Measurements from ENCODE around the gene IFT88.
A peak's percentile ranks its signal among the peaks of the same experiment; 100 is the strongest.

Gene IFT88

GRCh38 chr13:20711301-20712044 is 144.5 kb downstream of the IFT88 start:
- H3K27ac ChIP-seq (ENCODE audit: insufficient read depth, low read depth, low read length, poor library complexity, severe bottlenecking), result no peak overlapping the region
- no peak overlapping the region for H3K4me3 ChIP-seq (ENCODE audit: insufficient read depth, low read depth, low read length)
- no peaks in the 10 kb centered on the region for H3K36me3 ChIP-seq (ENCODE audit: control insufficient read depth, insufficient read depth, low read length)
- no peaks in the 10 kb centered on the region for H3K27me3 ChIP-seq (ENCODE audit: control insufficient read depth, insufficient read depth, low read length, poor library complexity, severe bottlenecking)
- H3K9me3 ChIP-seq (ENCODE audit: control insufficient read depth, low read length), result no peaks in the 10 kb centered on the region
- WGBS, 2 experiments, result 84 to 86% methylated on average over 13 of the region's 13 CpGs
- peaks cover 10% of the 10 kb centered on the region for H3K4me1 ChIP-seq (ENCODE audit: control insufficient read depth, insufficient read depth, low read length)

GRCh38 chr13:20713014-20713376 is 146.0 kb downstream of the IFT88 start:
- Histone ChIP-seq H3K9me3 (ENCODE audit: control insufficient read depth, low read length) (no peaks in the 10 kb centered on the region), H3K4me3 (ENCODE audit: insufficient read depth, low read depth, low read length) (no peak overlapping the region), H3K4me1 (ENCODE audit: control insufficient read depth, insufficient read depth, low read length) (peaks cover 22% of the 10 kb centered on the region), H3K27ac (ENCODE audit: insufficient read depth, low read depth, low read length, poor library complexity, severe bottlenecking) (no peak overlapping the region), H3K27me3 (ENCODE audit: control insufficient read depth, insufficient read depth, low read length, poor library complexity, severe bottlenecking) (no peaks in the 10 kb centered on the region), H3K36me3 (ENCODE audit: control insufficient read depth, insufficient read depth, low read length) (no peaks in the 10 kb centered on the region)
- WGBS, 2 experiments, result 47 to 52% methylated on average over 11 of the region's 11 CpGs

- H3K4me1 ChIP-seq (ENCODE audit: control insufficient read depth, insufficient read depth, low read length), result peaks cover 22% of the 10 kb centered on the region
- H3K36me3 ChIP-seq (ENCODE audit: control insufficient read depth, insufficient read depth, low read length), result no peaks in the 10 kb centered on the region
- H3K9me3 ChIP-seq (ENCODE audit: control insufficient read depth, low read length), result no peaks in the 10 kb centered on the region
- H3K27me3 ChIP-seq (ENCODE audit: control insufficient read depth, insufficient read depth, low read length, poor library complexity, severe bottlenecking), result no peaks in the 10 kb centered on the region
- no peak overlapping the region for H3K27ac ChIP-seq (ENCODE audit: insufficient read depth, low read depth, low read length, poor library complexity, severe bottlenecking)
- WGBS, 2 experiments, result 88 to 89% methylated on average over 11 of the region's 11 CpGs
- H3K4me3 ChIP-seq (ENCODE audit: insufficient read depth, low read depth, low read length), result no peak overlapping the region
Observed at GRCh38 chr13:20713751-20714150, 146.8 kb downstream of the IFT88 start.

DNA sequence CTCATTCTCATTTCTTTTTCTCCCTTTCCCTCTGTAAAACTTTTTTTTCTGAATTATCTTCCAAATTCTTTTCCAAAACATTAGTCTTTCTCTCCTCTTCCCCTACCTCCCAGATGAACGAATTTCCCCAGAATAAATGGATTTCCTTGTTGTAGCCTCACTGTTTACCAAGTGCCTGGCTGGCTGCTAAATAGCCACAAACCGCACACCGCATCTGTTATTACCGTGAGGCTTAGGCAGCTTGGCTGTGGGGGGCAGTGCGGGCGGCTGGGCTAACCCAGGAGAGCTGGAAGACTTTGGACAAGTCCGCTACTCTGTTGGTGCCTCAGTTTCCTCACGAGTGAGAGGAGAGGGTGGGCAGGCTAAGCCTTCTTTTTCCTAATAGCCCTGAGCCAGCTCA is 147.2 kb downstream of the IFT88 start:
- Histone ChIP-seq H3K4me3 (ENCODE audit: insufficient read depth, low read depth, low read length) (no peak overlapping the region), H3K36me3 (ENCODE audit: control insufficient read depth, insufficient read depth, low read length) (no peaks in the 10 kb centered on the region), H3K27me3 (ENCODE audit: control insufficient read depth, insufficient read depth, low read length, poor library complexity, severe bottlenecking) (no peaks in the 10 kb centered on the region), H3K4me1 (ENCODE audit: control insufficient read depth, insufficient read depth, low read length) (peaks cover 22% of the 10 kb centered on the region), H3K9me3 (ENCODE audit: control insufficient read depth, low read length) (no peaks in the 10 kb centered on the region), H3K27ac (ENCODE audit: insufficient read depth, low read depth, low read length, poor library complexity, severe bottlenecking) (no peak overlapping the region)
- WGBS, 2 experiments, result 89 to 93% methylated on average over 8 of the region's 8 CpGs

- Histone ChIP-seq H3K4me3 (ENCODE audit: insufficient read depth, low read depth, low read length) (no peak overlapping the region), H3K36me3 (ENCODE audit: control insufficient read depth, insufficient read depth, low read length) (no peaks in the 10 kb centered on the region), H3K4me1 (ENCODE audit: control insufficient read depth, insufficient read depth, low read length) (peaks cover 22% of the 10 kb centered on the region), H3K9me3 (ENCODE audit: control insufficient read depth, low read length) (no peaks in the 10 kb centered on the region), H3K27ac (ENCODE audit: insufficient read depth, low read depth, low read length, poor library complexity, severe bottlenecking) (no peak overlapping the region), H3K27me3 (ENCODE audit: control insufficient read depth, insufficient read depth, low read length, poor library complexity, severe bottlenecking) (peaks cover 2% of the 10 kb centered on the region)
- 88 to 94% methylated on average over 6 to 9 of the region's 9 CpGs for WGBS, 2 experiments
Observed at GRCh38 chr13:20714563-20715329, 147.8 kb downstream of the IFT88 start.

DNA sequence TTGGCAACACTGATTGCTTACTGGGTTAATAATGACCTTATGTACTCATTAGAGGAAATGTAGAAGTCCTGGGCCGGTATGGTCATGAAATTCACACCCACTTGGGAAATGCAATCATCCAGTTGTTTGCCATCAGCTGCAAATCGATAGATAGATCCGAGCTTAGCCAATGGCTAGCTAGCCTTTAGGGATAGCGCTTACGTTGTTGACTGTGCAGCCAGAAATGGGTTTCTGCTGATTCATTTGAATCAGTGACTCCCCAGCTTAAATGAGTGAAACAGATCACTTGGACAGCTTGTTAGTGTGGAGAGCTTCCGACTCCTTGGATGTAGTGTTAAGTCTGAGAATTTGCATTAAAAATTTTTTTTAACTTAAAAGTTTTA is 148.4 kb downstream of the IFT88 start:
- H3K9me3 ChIP-seq (ENCODE audit: control insufficient read depth, low read length), result no peaks in the 10 kb centered on the region
- 95 to 97% methylated on average over 5 of the region's 6 CpGs for WGBS, 2 experiments
- H3K36me3 ChIP-seq (ENCODE audit: control insufficient read depth, insufficient read depth, low read length), result no peaks in the 10 kb centered on the region
- H3K27ac ChIP-seq (ENCODE audit: insufficient read depth, low read depth, low read length, poor library complexity, severe bottlenecking), result no peak overlapping the region
- H3K4me1 ChIP-seq (ENCODE audit: control insufficient read depth, insufficient read depth, low read length), result peaks cover 22% of the 10 kb centered on the region
- H3K4me3 ChIP-seq (ENCODE audit: insufficient read depth, low read depth, low read length), result no peak overlapping the region
- H3K27me3 ChIP-seq (ENCODE audit: control insufficient read depth, insufficient read depth, low read length, poor library complexity, severe bottlenecking), result peaks cover 8% of the 10 kb centered on the region

- Histone ChIP-seq H3K4me1 (ENCODE audit: control insufficient read depth, insufficient read depth, low read length) (peaks cover 22% of the 10 kb centered on the region), H3K27me3 (ENCODE audit: control insufficient read depth, insufficient read depth, low read length, poor library complexity, severe bottlenecking) (peaks cover 24% of the 10 kb centered on the region), H3K9me3 (ENCODE audit: control insufficient read depth, low read length) (no peaks in the 10 kb centered on the region), H3K27ac (ENCODE audit: insufficient read depth, low read depth, low read length, poor library complexity, severe bottlenecking) (peak overlapping the region; percentile 64), H3K4me3 (ENCODE audit: insufficient read depth, low read depth, low read length) (no peak overlapping the region), H3K36me3 (ENCODE audit: control insufficient read depth, insufficient read depth, low read length) (no peaks in the 10 kb centered on the region)
- 15% methylated on average over 15 of the region's 15 CpGs for WGBS, 2 experiments
Observed at GRCh38 chr13:20716951-20717350, 150.0 kb downstream of the IFT88 start.

GRCh38 chr13:20717581-20718542 is 150.9 kb downstream of the IFT88 start:
- Histone ChIP-seq H3K4me1 (ENCODE audit: control insufficient read depth, insufficient read depth, low read length) (peaks cover 22% of the 10 kb centered on the region), H3K9me3 (ENCODE audit: control insufficient read depth, low read length) (no peaks in the 10 kb centered on the region), H3K27ac (ENCODE audit: insufficient read depth, low read depth, low read length, poor library complexity, severe bottlenecking) (peak overlapping the region; percentile 64), H3K4me3 (ENCODE audit: insufficient read depth, low read depth, low read length) (no peak overlapping the region), H3K27me3 (ENCODE audit: control insufficient read depth, insufficient read depth, low read length, poor library complexity, severe bottlenecking) (peaks cover 32% of the 10 kb centered on the region), H3K36me3 (ENCODE audit: control insufficient read depth, insufficient read depth, low read length) (no peaks in the 10 kb centered on the region)
- WGBS, 2 experiments, result 89 to 90% methylated on average over 44 of the region's 44 CpGs

DNA sequence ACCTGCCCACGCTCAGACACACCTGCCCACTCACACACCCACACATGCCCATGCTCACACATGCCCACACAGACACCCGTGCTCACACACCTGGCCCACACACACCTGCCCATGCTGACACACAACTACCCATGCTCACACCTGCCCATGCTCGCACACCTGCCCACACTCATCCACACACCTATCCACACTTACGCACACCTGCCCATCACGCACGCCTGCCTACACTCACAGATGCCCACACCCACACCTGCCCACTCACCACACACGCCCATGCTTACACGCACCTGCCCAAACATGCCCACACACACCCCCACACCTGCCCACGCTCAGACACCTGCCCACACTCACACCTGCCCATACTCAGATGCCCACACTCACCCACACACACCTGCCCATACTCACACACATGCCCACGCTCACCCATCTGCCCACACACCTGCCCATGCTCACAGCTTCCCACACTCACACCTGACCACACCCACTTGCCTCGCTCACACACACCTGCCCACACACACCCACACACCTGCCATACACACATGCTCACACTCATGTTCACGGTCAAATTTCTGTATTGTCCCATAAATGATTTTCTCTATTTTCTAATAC is 152.1 kb downstream of the IFT88 start:
- Histone ChIP-seq H3K27me3 (ENCODE audit: control insufficient read depth, insufficient read depth, low read length, poor library complexity, severe bottlenecking) (peaks cover 32% of the 10 kb centered on the region), H3K27ac (ENCODE audit: insufficient read depth, low read depth, low read length, poor library complexity, severe bottlenecking) (no peak overlapping the region), H3K4me1 (ENCODE audit: control insufficient read depth, insufficient read depth, low read length) (peaks cover 15% of the 10 kb centered on the region), H3K36me3 (ENCODE audit: control insufficient read depth, insufficient read depth, low read length) (no peaks in the 10 kb centered on the region), H3K4me3 (ENCODE audit: insufficient read depth, low read depth, low read length) (no peak overlapping the region), H3K9me3 (ENCODE audit: control insufficient read depth, low read length) (no peaks in the 10 kb centered on the region)
- WGBS, 2 experiments, result 89 to 92% methylated on average over 12 of the region's 12 CpGs
